Left renal cortex interstitium (tissue), 4 donors: Measurements from ENCODE around the gene ANGPTL1. TPM values are rescaled to one million over a fixed set of nuclear protein-coding genes. Genes with fewer than 3 reads are reported as not detected.

Experiments
- polyA plus RNA-seq, 4 donors: library from polyadenylated mRNA; unstranded; fragments of 120-200 nt; gene quantifications; one replicate each; pipeline ENCODE4 v1.2.1, GENCODE V29; 2013; ENCODE audit not compliant: insufficient read length in 4 of 4

The ANGPTL1 gene
- polyA plus RNA-seq, 4 donors, result 3.9 to 8.6 (median 6.5) TPM

Other genes starting within 250 kb of the ANGPTL1 start
- 10 to 100 TPM; 29.6 to 35.2 (median 31.7) TPM for gene RALGPS2, start 145.8 kb downstream of the ANGPTL1 start, polyA plus RNA-seq
- 10 to 100 TPM; 35.4 to 44.5 (median 41.1) TPM for gene FAM20B, start 154.8 kb upstream of the ANGPTL1 start, polyA plus RNA-seq
- 10 to 100 TPM; 24.2 to 30.0 (median 26.9) TPM for gene TOR3A, start 211.0 kb upstream of the ANGPTL1 start, polyA plus RNA-seq